GM23338 (cell line): ENCODE measurements around the gene FEN1. TPM values are rescaled to one million over a fixed set of nuclear protein-coding genes. Genes with fewer than 3 reads are reported as not detected.

Experiments used
- ATAC-seq: fragments of 200-7000 bp; cut with Tn5 transposase; 3 replicates; pipeline ENCODE4 v1.9.1; 2020
- DNase-seq: peaks from one replicate; pipeline ENCODE4 v3.0.0-alpha.2; 2015; ENCODE audit warnings: low spot score
- H2AFZ ChIP-seq: fragments of 200-600 bp; sonication (generic); 2 replicates; pipeline ENCODE4 v1.8.0; 2016; ENCODE audit warnings: antibody characterized with exemption, mild to moderate bottlenecking, moderate library complexity
- H3F3A ChIP-seq: fragments of 200-600 bp; sonication (generic); replicated peaks from 2 replicates; pipeline ENCODE4 v1.8.0; 2017; ENCODE audit warnings: antibody characterized with exemption, mixed run types, low read depth
- H3K27ac ChIP-seq: fragments of 200-600 bp; sonication (generic); 2 replicates; pipeline ENCODE4 v1.6.1; 2016; ENCODE audit warnings: low read depth
- H3K27me3 ChIP-seq: fragments of 200-600 bp; sonication (generic); 2 replicates; pipeline ENCODE4 v1.8.0; 2016; ENCODE audit warnings: mild to moderate bottlenecking, mixed run types, moderate library complexity; ENCODE audit not compliant: insufficient read depth
- H3K36me3 ChIP-seq: fragments of 200-600 bp; sonication (generic); 2 replicates; pipeline ENCODE4 v1.8.0; 2016; ENCODE audit warnings: mild to moderate bottlenecking; ENCODE audit not compliant: insufficient read depth
- H3K4me1 ChIP-seq: fragments of 200-600 bp; sonication (generic); 2 replicates; pipeline ENCODE4 v1.8.0; 2016; ENCODE audit warnings: mild to moderate bottlenecking, moderate library complexity; ENCODE audit not compliant: insufficient read depth
- H3K4me2 ChIP-seq: fragments of 200-600 bp; sonication (generic); 2 replicates; pipeline ENCODE4 v1.7.1; 2017; ENCODE audit warnings: mixed run types
- H3K4me3 ChIP-seq: fragments of 200-600 bp; sonication (generic); 2 replicates; pipeline ENCODE4 v1.6.1; 2016; ENCODE audit warnings: mixed run types
- H3K79me2 ChIP-seq: fragments of 200-600 bp; sonication (generic); replicated peaks from 2 replicates; pipeline ENCODE4 v1.8.0; 2017; ENCODE audit warnings: mild to moderate bottlenecking; ENCODE audit not compliant: insufficient read depth
- H3K9me2 ChIP-seq: fragments of 200-600 bp; sonication (generic); 2 replicates; pipeline ENCODE4 v1.8.0; 2017; ENCODE audit not compliant: insufficient read depth
- H4K20me1 ChIP-seq: fragments of 200-600 bp; sonication (generic); replicated peaks from 2 replicates; pipeline ENCODE4 v1.8.0; 2017; ENCODE audit warnings: mild to moderate bottlenecking; ENCODE audit not compliant: insufficient read depth
- H3K27ac Mint-ChIP-seq: 2 replicates; pipeline ENCODE4 v1.8.0; 2020; ENCODE audit warnings: inconsistent platforms, mild to moderate bottlenecking, moderate library complexity, mixed read lengths
- H3K27me3 Mint-ChIP-seq: 3 replicates; pipeline ENCODE4 v1.8.0; 2022; ENCODE audit warnings: low read depth, mild to moderate bottlenecking, moderate library complexity, mixed read lengths, inconsistent platforms; ENCODE audit not compliant: insufficient read depth, poor library complexity
- H3K36me3 Mint-ChIP-seq: 3 replicates; pipeline ENCODE4 v1.8.0; 2021; ENCODE audit warnings: low read depth, mild to moderate bottlenecking, inconsistent platforms, moderate library complexity, mixed read lengths
- H3K4me1 Mint-ChIP-seq: 3 replicates; pipeline ENCODE4 v1.8.0; 2020; ENCODE audit warnings: mild to moderate bottlenecking, inconsistent platforms, mixed read lengths
- H3K4me3 Mint-ChIP-seq: 3 replicates; pipeline ENCODE4 v1.8.0; 2021; ENCODE audit warnings: moderate library complexity, mild to moderate bottlenecking, inconsistent platforms, mixed read lengths
- H3K9me3 Mint-ChIP-seq: 3 replicates; pipeline ENCODE4 v1.8.0; 2020; ENCODE audit warnings: moderate library complexity, mild to moderate bottlenecking, inconsistent platforms, mixed read lengths
- CREB1 ChIP-seq: fragments of 250-450 bp; sonication (Bioruptor Pico); IDR thresholded peaks from 2 replicates; pipeline ENCODE4 v1.5.0; 2020; ENCODE audit warnings: low read depth, mild to moderate bottlenecking, moderate library complexity
- CTCF ChIP-seq, 2 experiments: fragments of 200-600 bp in 1 of 2; sonication (generic) in 1 of 2; conservative IDR thresholded peaks; 2 replicates each; pipeline versions ENCODE4 v1.5.1 to v1.6.1; 2016 to 2017; ENCODE audit warnings: antibody characterized with exemption in 2 of 2, low read depth in 2 of 2, mild to moderate bottlenecking in 2 of 2, moderate library complexity in 1 of 2
- ETS1 ChIP-seq: IDR thresholded peaks from 2 replicates; pipeline ENCODE4 v1.6.1; 2016; ENCODE audit warnings: antibody characterized with exemption
- EZH2 ChIP-seq: fragments of 200-600 bp; sonication (generic); IDR thresholded peaks from one replicate; pipeline ENCODE4 v1.8.0; 2017; ENCODE audit warnings: antibody characterized with exemption, mild to moderate bottlenecking, low read depth; ENCODE audit not compliant: unreplicated experiment
- JUNB ChIP-seq: IDR thresholded peaks from one replicate; pipeline ENCODE4 v1.6.1; 2016; ENCODE audit warnings: antibody characterized with exemption; ENCODE audit not compliant: unreplicated experiment
- NANOG ChIP-seq: IDR thresholded peaks from 2 replicates; pipeline ENCODE4 v1.6.1; 2016; ENCODE audit warnings: antibody characterized with exemption, borderline replicate concordance
- POLR2AphosphoS5 ChIP-seq: IDR thresholded peaks from 2 replicates; pipeline ENCODE4 v1.6.1; 2016; ENCODE audit warnings: antibody characterized with exemption, low read depth
- REST ChIP-seq: IDR thresholded peaks from one replicate; pipeline ENCODE4 v1.6.1; 2018; ENCODE audit warnings: antibody characterized with exemption; ENCODE audit not compliant: unreplicated experiment
- ZNF114 ChIP-seq: fragments of 250-450 bp; sonication (Bioruptor Pico); IDR thresholded peaks from 2 replicates; pipeline ENCODE4 v1.5.0; 2020; ENCODE audit warnings: mild to moderate bottlenecking, moderate library complexity
- ZNF331 ChIP-seq: fragments of 250-450 bp; sonication (Bioruptor Pico); IDR thresholded peaks from 2 replicates; pipeline ENCODE4 v1.5.0; 2020; ENCODE audit warnings: low read depth, mild to moderate bottlenecking, moderate library complexity
- polyA plus RNA-seq: library from polyadenylated mRNA; unstranded; fragments of >200 nt; fragmentation: Nextera tagmentation; extraction: Ambion mirVana; gene quantifications from 2 replicates; pipeline ENCODE4 v1.2.1, GENCODE V29; 2016
- total RNA-seq: library from RNA; depleted of rRNA; stranded (reverse); fragments of >200 nt; shearing (Covaris generic); gene quantifications from 2 replicates; pipeline ENCODE4 v1.2.3, GENCODE V29; 2014

The FEN1 gene
- total and polyA plus RNA-seq, 2 experiments from 2014 or later, result 85.1 to 89.0 TPM

GRCh38 chr11:61762798-61763197, 29.9 kb upstream of the FEN1 start:
- Mint-ChIP-seq H3K4me3 (no peak overlapping the region), H3K9me3 (no peaks in the 10 kb centered on the region; the same call in 2 of the 3 replicates), H3K4me1 (peaks cover 21% of the 10 kb centered on the region; the same call in 2 of the 3 replicates), H3K27ac (no peak overlapping the region), H3K36me3 (no peaks in the 10 kb centered on the region), H3K27me3 (peaks cover 13% of the 10 kb centered on the region)
- Histone ChIP-seq H3K27me3 (no peaks in the 10 kb centered on the region), H3K27ac (no peak overlapping the region), H2AFZ (no peak overlapping the region), H3K4me2 (no peak overlapping the region), H3K9me2 (no peaks in the 10 kb centered on the region), H3K4me1 (peaks cover 15% of the 10 kb centered on the region; the same call in 1 of the 2 replicates), H3K4me3 (no peak overlapping the region), H4K20me1 (no peaks in the 10 kb centered on the region), H3K36me3 (no peaks in the 10 kb centered on the region), H3F3A (no peaks in the 10 kb centered on the region), H3K79me2 (no peaks in the 10 kb centered on the region)
- TF ChIP-seq ZNF114 (no peak), ETS1 (no peak), CTCF (conservative IDR thresholded peaks at IDR 0.05; ENCODE audit: low read depth in 2 of 2) (no peak), ZNF331 (no peak), POLR2AphosphoS5 (no peak), REST (no peak)
- ATAC-seq, result no peak
- no peak for DNase-seq

- Histone ChIP-seq H3F3A (no peaks in the 10 kb centered on the region), H4K20me1 (no peaks in the 10 kb centered on the region), H3K9me2 (no peaks in the 10 kb centered on the region), H3K4me3 (no peak overlapping the region), H3K27me3 (no peaks in the 10 kb centered on the region), H3K4me2 (no peak overlapping the region), H3K27ac (no peak overlapping the region), H2AFZ (no peak overlapping the region), H3K79me2 (no peaks in the 10 kb centered on the region), H3K36me3 (no peaks in the 10 kb centered on the region), H3K4me1 (peaks cover 15% of the 10 kb centered on the region; the same call in 1 of the 2 replicates)
- Mint-ChIP-seq H3K36me3 (no peaks in the 10 kb centered on the region; the same call in 2 of the 3 replicates), H3K27me3 (peaks cover 14% of the 10 kb centered on the region), H3K4me1 (peaks cover 21% of the 10 kb centered on the region; the same call in 2 of the 3 replicates), H3K9me3 (no peaks in the 10 kb centered on the region; the same call in 2 of the 3 replicates), H3K4me3 (no peak overlapping the region), H3K27ac (no peak overlapping the region)
- no peak for ATAC-seq
- DNase-seq, result no peak
- no peak for TF ChIP-seq NANOG
- no peak for TF ChIP-seq CREB1 (CRISPR knock-in tag)
- TF ChIP-seq ETS1, result no peak
- no peak for TF ChIP-seq JUNB
- no peak for TF ChIP-seq ZNF114
- TF ChIP-seq REST, result no peak
- no peak for TF ChIP-seq EZH2
These were observed 28.6 kb upstream of the FEN1 start for GRCh38 chr11:61763930-61764605.
